ENCODE measurements around the gene IGLL1.

Gene IGLL1

GRCh38 chr22:23566705-23567475 is 13.2 kb downstream of the IGLL1 start:
- in situ Hi-C loops (cut with HindIII; ENCODE audit: low pct_ligation_motif_present, low sequenced_read_pairs): no loop called here
- H3K36me3 ChIP-seq (replicated peaks): no peaks in the 10 kb centered on the region
- TF ChIP-seq, protein P1, sequence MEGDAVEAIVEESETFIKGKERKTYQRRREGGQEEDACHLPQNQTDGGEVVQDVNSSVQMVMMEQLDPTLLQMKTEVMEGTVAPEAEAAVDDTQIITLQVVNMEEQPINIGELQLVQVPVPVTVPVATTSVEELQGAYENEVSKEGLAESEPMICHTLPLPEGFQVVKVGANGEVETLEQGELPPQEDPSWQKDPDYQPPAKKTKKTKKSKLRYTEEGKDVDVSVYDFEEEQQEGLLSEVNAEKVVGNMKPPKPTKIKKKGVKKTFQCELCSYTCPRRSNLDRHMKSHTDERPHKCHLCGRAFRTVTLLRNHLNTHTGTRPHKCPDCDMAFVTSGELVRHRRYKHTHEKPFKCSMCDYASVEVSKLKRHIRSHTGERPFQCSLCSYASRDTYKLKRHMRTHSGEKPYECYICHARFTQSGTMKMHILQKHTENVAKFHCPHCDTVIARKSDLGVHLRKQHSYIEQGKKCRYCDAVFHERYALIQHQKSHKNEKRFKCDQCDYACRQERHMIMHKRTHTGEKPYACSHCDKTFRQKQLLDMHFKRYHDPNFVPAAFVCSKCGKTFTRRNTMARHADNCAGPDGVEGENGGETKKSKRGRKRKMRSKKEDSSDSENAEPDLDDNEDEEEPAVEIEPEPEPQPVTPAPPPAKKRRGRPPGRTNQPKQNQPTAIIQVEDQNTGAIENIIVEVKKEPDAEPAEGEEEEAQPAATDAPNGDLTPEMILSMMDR (IDR thresholded peaks at IDR 0.05; ENCODE audit: low read depth, low read length, missing control alignments): no peak
- H3K4me3 ChIP-seq (ENCODE audit: low read depth, low read length): no peak overlapping the region
- no peak for DNase-seq
- peaks cover 17% of the 10 kb centered on the region for H3K27me3 ChIP-seq (replicated peaks)
- no peak overlapping the region for H3K27ac ChIP-seq

- in situ Hi-C loops (cut with HindIII; ENCODE audit: low pct_ligation_motif_present, low sequenced_read_pairs): no loop called here
- TF ChIP-seq, protein P1 (IDR thresholded peaks at IDR 0.05; ENCODE audit: low read depth, low read length, missing control alignments): no peak
Observed at GRCh38 chr22:23565915-23566704, 14.0 kb downstream of the IGLL1 start.

DNA sequence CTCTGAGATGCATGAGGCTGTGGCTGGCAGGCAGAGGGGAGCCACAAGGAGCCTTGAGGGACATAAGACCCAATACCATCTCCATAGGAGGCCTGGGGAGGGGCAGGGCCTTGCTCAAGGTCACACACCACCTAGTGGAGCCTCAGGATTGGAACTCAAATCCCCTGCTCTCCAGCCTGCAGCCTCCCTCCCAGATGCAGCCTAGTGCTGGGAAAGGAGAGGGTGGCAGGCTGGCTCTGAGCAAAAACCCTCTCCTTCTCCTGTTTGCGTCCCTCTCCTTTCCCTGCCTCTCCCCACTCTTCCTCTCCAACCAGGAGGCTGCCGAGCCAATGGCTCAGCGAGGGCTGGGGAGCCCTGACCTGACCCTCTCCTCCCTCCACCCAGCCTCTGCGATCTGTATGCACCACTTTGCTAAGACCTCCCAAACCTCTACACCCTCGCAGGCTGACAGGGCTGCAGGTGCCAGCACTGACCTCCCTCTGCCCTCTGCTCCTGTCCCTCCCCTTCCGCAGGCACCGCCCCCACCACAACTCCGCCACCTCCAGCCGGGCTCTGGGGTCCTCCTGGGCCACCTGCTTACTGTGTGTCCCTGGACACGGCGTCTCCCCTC is 14.7 kb downstream of the IGLL1 start:
- TF ChIP-seq, protein P1 (IDR thresholded peaks at IDR 0.05; ENCODE audit: low read depth, low read length, missing control alignments): peak; percentile 28
- Histone ChIP-seq H3K4me3 (ENCODE audit: low read depth, low read length) (no peak overlapping the region), H3K27me3 (replicated peaks) (peaks cover 17% of the 10 kb centered on the region), H3K36me3 (replicated peaks) (no peaks in the 10 kb centered on the region), H3K27ac (no peak overlapping the region)
- DNase-seq: no peak
- in situ Hi-C loops (cut with HindIII; ENCODE audit: low pct_ligation_motif_present, low sequenced_read_pairs): no loop called here

More at GRCh38 chr22:23565915-23566704, 14.0 kb downstream of the IGLL1 start:
- H3K27me3 ChIP-seq (replicated peaks): peaks cover 17% of the 10 kb centered on the region
- DNase-seq: no peak
- H3K27ac ChIP-seq: no peak overlapping the region
- no peaks in the 10 kb centered on the region for H3K36me3 ChIP-seq (replicated peaks)
- peak overlapping the region; percentile 12 for H3K4me3 ChIP-seq (ENCODE audit: low read depth, low read length)

DNA sequence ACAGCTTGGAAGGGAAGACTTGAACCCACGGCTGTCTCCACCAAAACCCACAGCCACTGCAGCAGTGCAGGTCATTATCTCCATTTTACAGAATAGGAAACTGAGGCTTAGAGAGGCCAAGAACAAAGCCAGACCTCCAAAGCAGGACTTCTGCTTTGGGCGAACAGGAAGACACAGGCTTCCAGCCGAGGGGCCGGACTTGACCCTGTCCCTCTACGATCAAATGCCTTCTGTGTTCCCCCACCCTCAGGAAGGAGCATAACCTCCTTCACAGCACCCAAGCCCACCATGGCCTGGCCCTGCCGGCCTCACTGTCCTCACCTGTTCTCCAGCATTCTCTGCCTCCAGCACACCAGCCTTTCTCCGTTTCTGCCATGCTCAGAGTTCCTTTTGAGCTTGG is 15.8 kb downstream of the IGLL1 start:
- H3K36me3 ChIP-seq (replicated peaks): no peaks in the 10 kb centered on the region
- in situ Hi-C loops (cut with HindIII; ENCODE audit: low pct_ligation_motif_present, low sequenced_read_pairs): no loop called here
- H3K27me3 ChIP-seq (replicated peaks): peaks cover 17% of the 10 kb centered on the region
- TF ChIP-seq, protein P1 (IDR thresholded peaks at IDR 0.05; ENCODE audit: low read depth, low read length, missing control alignments): no peak
- H3K4me3 ChIP-seq (ENCODE audit: low read depth, low read length): no peak overlapping the region
- no peak overlapping the region for H3K27ac ChIP-seq
- DNase-seq: no peak

DNA sequence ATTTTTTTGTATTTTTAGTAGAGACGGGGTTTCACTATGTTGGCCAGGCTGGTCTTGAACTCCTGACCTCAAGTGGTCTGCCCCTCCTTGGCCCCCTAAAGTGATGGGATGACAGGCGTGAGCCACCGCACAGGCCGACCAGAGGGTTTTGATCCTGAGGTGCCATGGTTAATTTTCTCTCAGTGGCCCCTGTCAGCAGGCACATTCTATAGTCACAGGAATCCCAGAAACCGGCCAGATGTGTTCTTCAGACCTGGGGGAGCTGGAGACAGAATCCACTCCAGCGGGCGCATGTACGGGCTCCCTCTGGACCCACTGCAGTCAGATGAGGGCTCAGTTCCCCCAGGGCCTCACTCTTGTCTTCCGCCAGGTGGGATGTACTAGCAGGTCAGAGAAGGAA is 17.0 kb downstream of the IGLL1 start:
- Histone ChIP-seq H3K36me3 (replicated peaks) (no peaks in the 10 kb centered on the region), H3K4me3 (ENCODE audit: low read depth, low read length) (no peak overlapping the region), H3K27me3 (replicated peaks) (peaks cover 17% of the 10 kb centered on the region), H3K27ac (no peak overlapping the region)
- TF ChIP-seq, protein P1 (IDR thresholded peaks at IDR 0.05; ENCODE audit: low read depth, low read length, missing control alignments): no peak
- in situ Hi-C loops (cut with HindIII; ENCODE audit: low pct_ligation_motif_present, low sequenced_read_pairs): no loop called here
- no peak for DNase-seq

All from brain microvascular endothelial cell (primary cell).